WI38 (cell line): ENCODE data around the gene UVSSA.

Experiments
- H3K4me3 ChIP-seq: 2 replicates; pipeline ENCODE4 v1.5.1; 2011; ENCODE audit warnings: low read depth, mild to moderate bottlenecking, control low read depth, low read length
- CTCF ChIP-seq: IDR thresholded peaks from 2 replicates; pipeline ENCODE4 v1.5.1; 2012; ENCODE audit warnings: low read depth, mild to moderate bottlenecking, control low read depth, low read length

Gene UVSSA

GRCh38 chr4:1402021-1402515 is 55.1 kb downstream of the UVSSA start:
- TF ChIP-seq CTCF: no peak
- H3K4me3 ChIP-seq: no peak overlapping the region

- H3K4me3 ChIP-seq: no peak overlapping the region
- TF ChIP-seq CTCF: no peak
Observed at GRCh38 chr4:1402516-1403091, 55.6 kb downstream of the UVSSA start.

GRCh38 chr4:1403177-1403583 is 56.2 kb downstream of the UVSSA start:
- no peak for TF ChIP-seq CTCF
- no peak overlapping the region for H3K4me3 ChIP-seq

- TF ChIP-seq CTCF: no peak
- H3K4me3 ChIP-seq: no peak overlapping the region
Observed at GRCh38 chr4:1403591-1404572, 56.9 kb downstream of the UVSSA start.

GRCh38 chr4:1404573-1405253 is 57.7 kb downstream of the UVSSA start:
- TF ChIP-seq CTCF: no peak
- H3K4me3 ChIP-seq: no peak overlapping the region

GRCh38 chr4:1405254-1405635 is 58.2 kb downstream of the UVSSA start:
- no peak for TF ChIP-seq CTCF
- no peak overlapping the region for H3K4me3 ChIP-seq
